KMS-11 (cell line): ENCODE measurements around the gene KDM2A.
A peak's percentile ranks its signal among the peaks of the same experiment; 100 is the strongest.

Source experiments
- H2AFZ ChIP-seq: fragments of 200-600 bp; sonication (generic); 2 replicates; pipeline ENCODE4 v1.6.1; 2016; ENCODE audit warnings: antibody characterized with exemption, mixed run types, low read depth
- H3K27ac ChIP-seq: fragments of 200-600 bp; sonication (generic); 2 replicates; pipeline ENCODE4 v1.6.1; 2016; ENCODE audit warnings: mild to moderate bottlenecking, mixed run types
- H3K27me3 ChIP-seq: fragments of 200-600 bp; sonication (generic); 2 replicates; pipeline ENCODE4 v1.6.1; 2017; ENCODE audit warnings: mild to moderate bottlenecking, low read depth, mixed run types, moderate library complexity; ENCODE audit not compliant: insufficient read depth
- H3K36me3 ChIP-seq: fragments of 200-600 bp; sonication (generic); 2 replicates; pipeline ENCODE4 v1.6.1; 2017; ENCODE audit warnings: mild to moderate bottlenecking, mixed run types; ENCODE audit not compliant: insufficient read depth
- H3K4me1 ChIP-seq: fragments of 200-600 bp; sonication (generic); 2 replicates; pipeline ENCODE4 v1.6.1; 2016; ENCODE audit warnings: mild to moderate bottlenecking, low read depth, mixed run types; ENCODE audit not compliant: poor library complexity, severe bottlenecking
- H3K4me2 ChIP-seq: fragments of 200-600 bp; sonication (generic); 2 replicates; pipeline ENCODE4 v1.7.0; 2016; ENCODE audit warnings: mild to moderate bottlenecking, mixed run types
- H3K4me3 ChIP-seq: fragments of 200-600 bp; sonication (generic); IDR thresholded peaks from 2 replicates; pipeline ENCODE4 v1.6.1; 2017; ENCODE audit warnings: low read depth, low read length, mixed read lengths; ENCODE audit not compliant: insufficient read depth
- H3K79me2 ChIP-seq: fragments of 200-600 bp; sonication (generic); 2 replicates; pipeline ENCODE4 v1.6.1; 2016; ENCODE audit warnings: low read depth, mixed run types; ENCODE audit not compliant: insufficient read depth
- H3K9ac ChIP-seq: fragments of 200-600 bp; sonication (generic); 2 replicates; pipeline ENCODE4 v1.6.1; 2016; ENCODE audit warnings: mild to moderate bottlenecking, mixed run types
- H4K20me1 ChIP-seq: fragments of 200-600 bp; sonication (generic); 2 replicates; pipeline ENCODE4 v1.6.1; 2016; ENCODE audit warnings: mild to moderate bottlenecking, mixed run types; ENCODE audit not compliant: insufficient read depth
- TF ChIP-seq, protein P1 (sequence below): fragments of 200-600 bp; sonication (generic); conservative IDR thresholded peaks from 2 replicates; pipeline ENCODE4 v1.6.1; 2017; ENCODE audit warnings: low read depth, mild to moderate bottlenecking, antibody characterized with exemption, low read length, moderate library complexity, mixed read lengths

KDM2A gene

DNA sequence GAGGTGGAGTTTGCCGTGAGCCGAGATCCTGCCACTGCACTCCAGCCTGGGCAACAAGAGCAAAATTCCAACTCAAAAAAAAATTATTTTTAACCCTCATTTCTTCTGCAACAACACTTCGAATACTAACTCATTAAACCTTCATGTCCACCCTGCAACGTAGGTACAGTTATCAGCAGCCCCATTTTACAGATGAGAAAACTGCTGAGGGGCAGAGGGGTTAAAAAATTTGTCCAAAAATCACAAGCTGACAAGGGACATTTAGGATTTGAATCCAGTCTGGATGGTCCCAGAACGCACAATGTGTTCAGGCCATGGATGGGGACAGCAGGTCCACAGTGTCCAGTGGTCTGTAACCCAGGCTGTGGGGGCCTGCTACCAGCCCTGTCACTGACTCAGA is 33.4 kb upstream of the KDM2A start:
- Histone ChIP-seq H3K9ac (no peak overlapping the region), H4K20me1 (no peaks in the 10 kb centered on the region), H3K4me3 (no peak overlapping the region), H2AFZ (no peak overlapping the region), H3K79me2 (no peaks in the 10 kb centered on the region), H3K4me2 (no peak overlapping the region), H3K4me1 (no peaks in the 10 kb centered on the region), H3K36me3 (no peaks in the 10 kb centered on the region), H3K27me3 (no peaks in the 10 kb centered on the region), H3K27ac (no peak overlapping the region)
- TF ChIP-seq, protein P1, sequence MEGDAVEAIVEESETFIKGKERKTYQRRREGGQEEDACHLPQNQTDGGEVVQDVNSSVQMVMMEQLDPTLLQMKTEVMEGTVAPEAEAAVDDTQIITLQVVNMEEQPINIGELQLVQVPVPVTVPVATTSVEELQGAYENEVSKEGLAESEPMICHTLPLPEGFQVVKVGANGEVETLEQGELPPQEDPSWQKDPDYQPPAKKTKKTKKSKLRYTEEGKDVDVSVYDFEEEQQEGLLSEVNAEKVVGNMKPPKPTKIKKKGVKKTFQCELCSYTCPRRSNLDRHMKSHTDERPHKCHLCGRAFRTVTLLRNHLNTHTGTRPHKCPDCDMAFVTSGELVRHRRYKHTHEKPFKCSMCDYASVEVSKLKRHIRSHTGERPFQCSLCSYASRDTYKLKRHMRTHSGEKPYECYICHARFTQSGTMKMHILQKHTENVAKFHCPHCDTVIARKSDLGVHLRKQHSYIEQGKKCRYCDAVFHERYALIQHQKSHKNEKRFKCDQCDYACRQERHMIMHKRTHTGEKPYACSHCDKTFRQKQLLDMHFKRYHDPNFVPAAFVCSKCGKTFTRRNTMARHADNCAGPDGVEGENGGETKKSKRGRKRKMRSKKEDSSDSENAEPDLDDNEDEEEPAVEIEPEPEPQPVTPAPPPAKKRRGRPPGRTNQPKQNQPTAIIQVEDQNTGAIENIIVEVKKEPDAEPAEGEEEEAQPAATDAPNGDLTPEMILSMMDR: no peak

DNA sequence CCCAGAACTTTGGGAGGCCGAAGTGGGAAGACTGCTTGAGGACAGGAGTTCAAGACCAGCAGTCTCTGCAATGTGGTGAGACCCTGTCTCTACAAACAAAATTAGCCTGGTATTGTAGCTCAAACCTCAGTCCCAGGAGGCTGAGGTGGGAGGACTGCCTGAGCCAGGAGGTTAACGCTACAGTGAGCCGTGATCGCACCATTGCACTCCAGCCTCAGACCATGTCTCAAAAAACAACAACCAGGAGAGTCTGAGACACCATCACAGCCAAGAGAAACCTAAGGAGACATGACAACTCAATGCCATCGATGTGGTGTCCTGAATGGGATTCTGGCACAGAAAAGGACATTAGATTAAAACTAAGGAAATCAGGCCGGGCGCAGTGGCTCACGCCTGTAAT is 28.3 kb upstream of the KDM2A start:
- H3K27ac ChIP-seq: no peak overlapping the region
- no peak overlapping the region for H3K9ac ChIP-seq
- TF ChIP-seq, protein P1: no peak
- H3K27me3 ChIP-seq: no peaks in the 10 kb centered on the region
- no peak overlapping the region for H3K4me3 ChIP-seq
- H3K4me2 ChIP-seq: no peak overlapping the region
- H2AFZ ChIP-seq: no peak overlapping the region
- H3K79me2 ChIP-seq: no peaks in the 10 kb centered on the region
- H3K4me1 ChIP-seq: peaks cover 11% of the 10 kb centered on the region
- no peaks in the 10 kb centered on the region for H4K20me1 ChIP-seq
- no peaks in the 10 kb centered on the region for H3K36me3 ChIP-seq

DNA sequence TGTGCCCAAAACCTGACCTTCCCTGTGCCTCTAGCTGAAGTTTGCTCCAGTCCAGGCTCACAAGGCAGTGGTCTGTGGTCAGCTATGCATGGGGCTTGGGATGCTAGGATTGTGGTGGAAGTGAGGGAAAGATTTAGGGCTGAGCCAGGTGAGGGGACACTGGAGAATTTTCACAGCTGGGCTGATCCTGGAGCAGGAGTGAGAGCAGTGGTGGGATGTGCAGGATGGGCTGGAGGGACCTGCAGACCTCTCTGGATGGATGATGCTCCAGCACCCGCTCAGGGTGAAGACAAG is 23.9 kb upstream of the KDM2A start:
- Histone ChIP-seq H3K79me2 (no peaks in the 10 kb centered on the region), H2AFZ (peak overlapping the region; percentile 72), H3K9ac (peak overlapping the region; percentile 36; the same call in 1 of the 2 replicates), H3K4me1 (peaks cover 27% of the 10 kb centered on the region), H3K4me2 (peak overlapping the region; percentile 64), H3K27me3 (no peaks in the 10 kb centered on the region), H3K27ac (peak overlapping the region; percentile 27; the same call in 1 of the 2 replicates), H4K20me1 (no peaks in the 10 kb centered on the region), H3K36me3 (no peaks in the 10 kb centered on the region), H3K4me3 (no peak overlapping the region)
- TF ChIP-seq, protein P1: peak; percentile 22

DNA sequence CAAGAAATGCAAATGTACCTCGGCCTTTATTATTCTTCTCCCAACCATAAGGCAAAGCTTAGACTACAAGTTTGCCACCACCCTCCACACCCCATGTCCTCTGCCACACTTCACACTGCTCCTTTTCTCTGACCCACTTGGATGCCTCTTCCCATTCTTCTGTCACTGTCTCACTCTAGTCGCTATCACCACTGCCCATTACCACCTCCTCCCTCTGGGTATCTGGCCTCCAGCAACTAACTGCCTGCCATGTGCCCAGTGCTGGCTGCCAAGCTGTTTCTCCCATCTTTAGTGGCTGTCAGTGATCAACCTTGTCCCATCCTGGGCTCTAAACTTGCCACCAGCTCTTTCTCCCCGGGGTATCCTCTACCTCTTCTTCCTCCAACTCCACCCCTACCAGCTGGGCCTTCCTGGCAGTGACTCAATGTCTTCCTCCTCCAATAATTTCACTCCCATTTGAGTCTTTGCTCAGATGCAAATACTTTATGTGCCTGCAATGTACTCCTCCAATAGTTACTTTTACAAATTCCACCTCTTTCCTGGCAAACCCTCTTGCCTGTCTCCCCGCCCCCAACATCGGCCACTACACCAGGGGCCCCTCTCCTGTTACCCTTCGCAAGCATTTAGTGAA is 20.1 kb upstream of the KDM2A start:
- TF ChIP-seq, protein P1: no peak
- no peak overlapping the region for H3K9ac ChIP-seq
- H4K20me1 ChIP-seq: no peaks in the 10 kb centered on the region
- H3K27ac ChIP-seq: no peak overlapping the region
- H3K4me3 ChIP-seq: no peak overlapping the region
- no peak overlapping the region for H2AFZ ChIP-seq
- H3K27me3 ChIP-seq: no peaks in the 10 kb centered on the region
- no peaks in the 10 kb centered on the region for H3K36me3 ChIP-seq
- peaks cover 37% of the 10 kb centered on the region for H3K4me1 ChIP-seq
- no peaks in the 10 kb centered on the region for H3K79me2 ChIP-seq
- H3K4me2 ChIP-seq: no peak overlapping the region; the same call in 1 of the 2 replicates
